CD8-positive, alpha-beta memory T cell (primary cell): Measurements from ENCODE around the gene C20orf144. TPM values are rescaled to one million over a fixed set of nuclear protein-coding genes. Genes with fewer than 3 reads are reported as not detected.
A peak's percentile ranks its signal among the peaks of the same experiment; 100 is the strongest.
"Not testable (repeated sequence)": the region's sequence is repeated elsewhere in the genome, so short reads cannot be mapped to it uniquely, and the experiment has no call there.

ENCODE experiments used
- CTCF ChIA-PET: fragments of 350-600 bp; sonication (Branson Sonifier 250); formaldehyde crosslinking; loops from one replicate; lab custom pipeline; 2021; ENCODE audit warnings: antibody characterized with exemption; lab: Charles Lee
- POLR2A ChIA-PET: fragments of 350-600 bp; sonication (Branson Sonifier 250); formaldehyde crosslinking; loops from one replicate; lab custom pipeline; 2021; ENCODE audit warnings: antibody characterized with exemption; lab: Charles Lee
- DNase-seq, 5 donors: peaks; one replicate each; pipeline versions ENCODE4 v3.0.0 to v3.0.0-alpha.2; 2020 to 2022; ENCODE audit warnings: mixed read lengths in 1 of 5
- H3K27ac ChIP-seq: one replicate; pipeline ENCODE4 v1.7.0; 2013; ENCODE audit warnings: low read depth, mild to moderate bottlenecking, low read length, moderate library complexity
- H3K27me3 ChIP-seq: 2 replicates; pipeline ENCODE4 v1.7.0; 2013; ENCODE audit warnings: low read length, mild to moderate bottlenecking; ENCODE audit not compliant: insufficient read depth, poor library complexity, severe bottlenecking
- H3K36me3 ChIP-seq: 2 replicates; pipeline ENCODE4 v1.7.0; 2013; ENCODE audit warnings: mild to moderate bottlenecking, low read length, moderate library complexity; ENCODE audit not compliant: insufficient read depth
- H3K4me1 ChIP-seq: 2 replicates; pipeline ENCODE4 v1.7.0; 2013; ENCODE audit warnings: mild to moderate bottlenecking, low read length, moderate library complexity; ENCODE audit not compliant: insufficient read depth
- H3K4me3 ChIP-seq: 2 replicates; pipeline ENCODE4 v1.7.0; 2013; ENCODE audit warnings: mild to moderate bottlenecking, low read length
- H3K9me3 ChIP-seq: 2 replicates; pipeline ENCODE4 v1.7.0; 2013; ENCODE audit warnings: mild to moderate bottlenecking, low read length
- H3K27ac Mint-ChIP-seq, 8 donors: one replicate each; pipeline ENCODE4 v1.8.0; 2020 to 2021; ENCODE audit warnings: mixed read lengths in 8 of 8, mild to moderate bottlenecking in 6 of 8, inconsistent platforms in 3 of 8, moderate library complexity in 3 of 8
- H3K27me3 Mint-ChIP-seq, 2 donors: one replicate each; pipeline ENCODE4 v1.8.0; 2020 to 2021; ENCODE audit warnings: mixed read lengths in 2 of 2, mild to moderate bottlenecking in 1 of 2, moderate library complexity in 1 of 2
- H3K36me3 Mint-ChIP-seq, 3 donors: one replicate each; pipeline ENCODE4 v1.8.0; 2020 to 2021; ENCODE audit warnings: mixed read lengths in 3 of 3, inconsistent platforms in 1 of 3, mild to moderate bottlenecking in 1 of 3
- H3K4me1 Mint-ChIP-seq, 3 donors: one replicate each; pipeline ENCODE4 v1.8.0; 2020 to 2021; ENCODE audit warnings: mixed read lengths in 3 of 3, inconsistent platforms in 1 of 3, mild to moderate bottlenecking in 1 of 3
- H3K4me3 Mint-ChIP-seq, 7 donors: one replicate each; pipeline ENCODE4 v1.8.0; 2020 to 2021; ENCODE audit warnings: mixed read lengths in 7 of 7, mild to moderate bottlenecking in 6 of 7, moderate library complexity in 4 of 7, inconsistent platforms in 2 of 7
- H3K9me3 Mint-ChIP-seq, 5 donors: one replicate each; pipeline ENCODE4 v1.8.0; 2020 to 2022; ENCODE audit warnings: mixed read lengths in 5 of 5, mild to moderate bottlenecking in 3 of 5, moderate library complexity in 2 of 5, inconsistent platforms in 1 of 5
- polyA plus RNA-seq: library from polyadenylated mRNA; unstranded; fragments of 300-500 nt; fragmentation: Illumina TruSeq; gene quantifications from one replicate; pipeline ENCODE4 v1.2.3, GENCODE V29; 2021
- total RNA-seq, 2 experiments: library from RNA; stranded (reverse); gene quantifications; one replicate each; pipeline ENCODE4 v1.2.3, GENCODE V29; 2021

C20orf144 gene
- total and polyA plus RNA-seq, 3 experiments from 2014 or later: 0.16 to 0.24 TPM; not detected in 1

- peak overlapping the region in 4 of 8 donors; percentile 37 to 76 (median 51) for H3K27ac Mint-ChIP-seq
- Histone ChIP-seq H3K4me1 (peaks cover 4% of the 10 kb centered on the region), H3K4me3 (no peak overlapping the region), H3K9me3 (no peaks in the 10 kb centered on the region), H3K36me3 (peaks cover 30% of the 10 kb centered on the region), H3K27ac (no peak overlapping the region), H3K27me3 (no peaks in the 10 kb centered on the region)
- DNase-seq: no peak
- no peak overlapping the region for H3K4me3 Mint-ChIP-seq
- CTCF ChIA-PET: no interaction called here
- no peaks in the 10 kb centered on the region for H3K27me3 Mint-ChIP-seq
- POLR2A ChIA-PET: no interaction called here
- H3K36me3 Mint-ChIP-seq: peaks cover 28 to 84% (median 33%) of the 10 kb centered on the region in 3 donors
- H3K9me3 Mint-ChIP-seq: no peaks in the 10 kb centered on the region
- H3K4me1 Mint-ChIP-seq: peaks cover 18 to 35% (median 26%) of the 10 kb centered on the region in 3 donors
Measured at GRCh38 chr20:33629979-33630378, 32.1 kb upstream of the C20orf144 start.

- H3K27ac Mint-ChIP-seq: peak overlapping the region in 4 of 8 donors; percentile 29 to 76 (median 35)
- CTCF ChIA-PET: no interaction called here
Measured at GRCh38 chr20:33630507-33630906, 31.6 kb upstream of the C20orf144 start.

GRCh38 chr20:33631910-33632309 is 30.2 kb upstream of the C20orf144 start:
- CTCF ChIA-PET: interaction anchor here (1.4 kb wide), 1 partner anchor 36 kb away, joined by 5 read pairs; no protein-coding TSS in a partner anchor
- DNase-seq, H3K9me3 Mint-ChIP-seq, H3K9me3 ChIP-seq, POLR2A ChIA-PET, H3K4me3 Mint-ChIP-seq, H3K27me3 ChIP-seq, H3K27me3 Mint-ChIP-seq, H3K4me3 ChIP-seq, H3K4me1 ChIP-seq, H3K27ac ChIP-seq, H3K27ac Mint-ChIP-seq: not testable (repeated sequence)
- peaks cover 26 to 78% (median 32%) of the 10 kb centered on the region in 3 donors for H3K36me3 Mint-ChIP-seq
- peaks cover 34% of the 10 kb centered on the region for H3K36me3 ChIP-seq
- H3K4me1 Mint-ChIP-seq: peaks cover 8 to 16% (median 9%) of the 10 kb centered on the region in 3 donors

More at GRCh38 chr20:33630507-33630906, 31.6 kb upstream of the C20orf144 start:
- Mint-ChIP-seq H3K4me3 (no peak overlapping the region), H3K9me3 (no peaks in the 10 kb centered on the region), H3K27me3 (no peaks in the 10 kb centered on the region), H3K36me3 (peaks cover 28 to 81% (median 33%) of the 10 kb centered on the region in 3 donors), H3K4me1 (peaks cover 13 to 30% (median 21%) of the 10 kb centered on the region in 3 donors)
- Histone ChIP-seq H3K4me1 (no peaks in the 10 kb centered on the region), H3K4me3 (no peak overlapping the region), H3K36me3 (peaks cover 30% of the 10 kb centered on the region), H3K27me3 (no peaks in the 10 kb centered on the region), H3K9me3 (no peaks in the 10 kb centered on the region), H3K27ac (no peak overlapping the region)
- POLR2A ChIA-PET: no interaction called here
- no peak for DNase-seq

- Histone ChIP-seq H3K36me3 (peaks cover 28% of the 10 kb centered on the region), H3K27me3 (no peaks in the 10 kb centered on the region), H3K4me1 (no peaks in the 10 kb centered on the region), H3K9me3 (no peaks in the 10 kb centered on the region), H3K4me3 (no peak overlapping the region), H3K27ac (no peak overlapping the region)
- H3K9me3 Mint-ChIP-seq: no peaks in the 10 kb centered on the region
- H3K27ac Mint-ChIP-seq: peak overlapping the region in 2 of 8 donors; percentile 47 to 82
- CTCF ChIA-PET: interaction anchor here (0.7 kb wide), 1 partner anchor 145 kb away, joined by 3 read pairs; the partner anchor contains the start of gene CBFA2T2
- no peaks in the 10 kb centered on the region for H3K27me3 Mint-ChIP-seq
- POLR2A ChIA-PET: no interaction called here
- no peak for DNase-seq
- H3K36me3 Mint-ChIP-seq: peaks cover 8 to 75% (median 29%) of the 10 kb centered on the region in 3 donors
- no peak overlapping the region for H3K4me3 Mint-ChIP-seq
- peaks cover 8 to 11% (median 9%) of the 10 kb centered on the region in 3 donors for H3K4me1 Mint-ChIP-seq
Measured at GRCh38 chr20:33635341-33635740, 26.8 kb upstream of the C20orf144 start.

GRCh38 chr20:33636776-33637175 is 25.4 kb upstream of the C20orf144 start:
- Mint-ChIP-seq H3K27me3 (no peaks in the 10 kb centered on the region), H3K9me3 (no peaks in the 10 kb centered on the region), H3K4me1 (peaks cover 7 to 9% (median 8%) of the 10 kb centered on the region in 3 donors), H3K27ac (peak overlapping the region in 5 of 8 donors; percentile 15 to 81 (median 51)), H3K36me3 (peaks cover 4 to 74% (median 23%) of the 10 kb centered on the region in 3 donors), H3K4me3 (no peak overlapping the region)
- H3K36me3 ChIP-seq: peaks cover 25% of the 10 kb centered on the region
- no peaks in the 10 kb centered on the region for H3K27me3 ChIP-seq
- H3K9me3 ChIP-seq: no peaks in the 10 kb centered on the region
- H3K27ac ChIP-seq: no peak overlapping the region
- no peak for DNase-seq
- CTCF ChIA-PET: interaction anchor here (1.0 kb wide), 1 partner anchor 10 kb away, joined by 3 read pairs; no protein-coding TSS in a partner anchor
- H3K4me1 ChIP-seq: no peaks in the 10 kb centered on the region
- H3K4me3 ChIP-seq: no peak overlapping the region
- POLR2A ChIA-PET: interaction anchor here (0.6 kb wide), 1 partner anchor 134 kb away, joined by 8 read pairs; no protein-coding TSS in a partner anchor

- no peak for DNase-seq
- Mint-ChIP-seq H3K27me3 (no peaks in the 10 kb centered on the region), H3K9me3 (no peaks in the 10 kb centered on the region), H3K4me1 (peaks cover 0 to 2% (median 0%) of the 10 kb centered on the region in 3 donors), H3K27ac (peak overlapping the region in 4 of 8 donors; percentile 23 to 69 (median 56)), H3K36me3 (peaks cover 4 to 81% (median 22%) of the 10 kb centered on the region in 3 donors), H3K4me3 (no peak overlapping the region)
- H3K9me3 ChIP-seq: no peaks in the 10 kb centered on the region
- no peak overlapping the region for H3K27ac ChIP-seq
- H3K36me3 ChIP-seq: peaks cover 25% of the 10 kb centered on the region
- H3K4me3 ChIP-seq: no peak overlapping the region
- H3K4me1 ChIP-seq: no peaks in the 10 kb centered on the region
- CTCF ChIA-PET: interaction anchor here (0.9 kb wide), 1 partner anchor 28 kb away, joined by 3 read pairs; no protein-coding TSS in a partner anchor
- POLR2A ChIA-PET: interaction anchor here (0.7 kb wide), 2 partner anchors 23 to 226 kb away, joined by 4 read pairs; no protein-coding TSS in a partner anchor
- H3K27me3 ChIP-seq: no peaks in the 10 kb centered on the region
Measured at GRCh38 chr20:33640287-33640686, 21.8 kb upstream of the C20orf144 start.

- peaks cover 17% of the 10 kb centered on the region for H3K36me3 ChIP-seq
- POLR2A ChIA-PET: interaction anchor here (1.0 kb wide), 1 partner anchor 18 kb away, joined by 3 read pairs; no protein-coding TSS in a partner anchor
- Mint-ChIP-seq H3K36me3 (peaks cover 0 to 66% (median 18%) of the 10 kb centered on the region in 3 donors), H3K4me1 (peaks cover 13 to 25% (median 15%) of the 10 kb centered on the region in 3 donors), H3K4me3 (no peak overlapping the region), H3K27me3 (no peaks in the 10 kb centered on the region), H3K9me3 (no peaks in the 10 kb centered on the region), H3K27ac (no peak overlapping the region)
- H3K4me1 ChIP-seq: peaks cover 9% of the 10 kb centered on the region
- H3K9me3 ChIP-seq: no peaks in the 10 kb centered on the region
- DNase-seq: no peak
- no peak overlapping the region for H3K4me3 ChIP-seq
- CTCF ChIA-PET: interaction anchor here (1.0 to 1.3 kb wide), 2 partner anchors 9 to 23 kb away, joined by 3 read pairs; no protein-coding TSS in a partner anchor
- H3K27me3 ChIP-seq: no peaks in the 10 kb centered on the region
- no peak overlapping the region for H3K27ac ChIP-seq
Measured at GRCh38 chr20:33644313-33645071, 17.6 kb upstream of the C20orf144 start.

GRCh38 chr20:33645072-33645358 is 17.1 kb upstream of the C20orf144 start:
- ChIA-PET CTCF (interaction anchor here (1.0 to 1.3 kb wide), 2 partner anchors 9 to 22 kb away, joined by 3 read pairs; no protein-coding TSS in a partner anchor), POLR2A (interaction anchor here (1.0 kb wide), 1 partner anchor 18 kb away, joined by 3 read pairs; no protein-coding TSS in a partner anchor)
- no peak overlapping the region for H3K4me3 ChIP-seq
- Mint-ChIP-seq H3K4me1 (peaks cover 15 to 30% (median 17%) of the 10 kb centered on the region in 3 donors), H3K9me3 (no peaks in the 10 kb centered on the region), H3K27me3 (no peaks in the 10 kb centered on the region), H3K36me3 (peaks cover 0 to 61% (median 15%) of the 10 kb centered on the region in 3 donors), H3K27ac (peak overlapping the region in 2 of 8 donors; percentile 12 to 36), H3K4me3 (no peak overlapping the region)
- peaks cover 12% of the 10 kb centered on the region for H3K36me3 ChIP-seq
- peaks cover 9% of the 10 kb centered on the region for H3K4me1 ChIP-seq
- no peaks in the 10 kb centered on the region for H3K9me3 ChIP-seq
- H3K27me3 ChIP-seq: no peaks in the 10 kb centered on the region
- DNase-seq: no peak
- H3K27ac ChIP-seq: no peak overlapping the region
